Left cardiac atrium (tissue), 4 donors: ENCODE results near the gene RNGTT. TPM values are rescaled to one million over a fixed set of nuclear protein-coding genes. Genes with fewer than 3 reads are reported as not detected.
A peak's percentile ranks its signal among the peaks of the same experiment; 100 is the strongest.
"Not testable (repeated sequence)": the region's sequence is repeated elsewhere in the genome, so short reads cannot be mapped to it uniquely, and the experiment has no call there.

Experiments
- ATAC-seq, 2 donors: fragments of 200-7000 bp; cut with Tn5 transposase; one replicate each; pipeline ENCODE4 v1.9.1; 2020; ENCODE audit warnings: mild to moderate bottlenecking in 2 of 2, moderate library complexity in 2 of 2
- DNase-seq: peaks from one replicate; pipeline ENCODE4 v3.0.0-alpha.2; 2020
- intact Hi-C, 2 donors: fragments of 100-400 bp; cut with DNase I; formaldehyde crosslinking; loops; one replicate each; pipeline versions ENCODE4 v1.14.1 to v1.15.1; 2022 to 2023
- total RNA-seq, 2 donors: library from RNA; stranded (reverse); fragmentation: NEBNext Ultra II Directional; extraction: Animal tissue kit (Norgen Biotek cat#: 25700); gene quantifications; one replicate each; pipeline ENCODE4 v1.2.1, GENCODE V29; 2021
- donor health status: DM: no; HTN: yes; CAD: no.
- donor health status: DM: no; HTN: yes; CAD: no; lungs with severe emphysema.
- donor health status: DM: yes; HTN: yes; CAD: no.
- donor health status: Dilated cardiomyopathy.

RNGTT gene
- total RNA-seq, 2 donors from 2014 or later: 8.6 to 10.1 TPM

DNA sequence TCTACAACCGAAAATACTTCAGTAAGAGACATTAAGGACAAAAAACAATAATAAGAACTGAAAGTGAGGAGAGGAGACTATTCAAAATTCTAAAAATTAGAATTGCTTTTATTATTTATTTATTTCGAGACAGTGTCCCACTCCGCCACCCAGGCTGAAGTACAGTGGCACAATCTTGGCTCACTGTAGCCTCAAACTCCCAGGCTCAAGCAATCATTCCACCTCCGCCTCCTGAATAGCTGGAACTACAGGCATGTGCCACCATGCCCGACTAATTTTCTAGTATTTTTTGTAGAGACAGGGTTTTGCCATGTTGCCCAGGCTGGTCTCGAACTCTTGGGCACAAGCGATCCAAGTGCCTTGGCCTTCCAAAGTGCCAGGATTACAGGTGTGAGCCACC is 123.1 kb downstream of the RNGTT start:
- DNase-seq (no peak), ATAC-seq (no peak)
- intact Hi-C loops: no loop called here

DNA sequence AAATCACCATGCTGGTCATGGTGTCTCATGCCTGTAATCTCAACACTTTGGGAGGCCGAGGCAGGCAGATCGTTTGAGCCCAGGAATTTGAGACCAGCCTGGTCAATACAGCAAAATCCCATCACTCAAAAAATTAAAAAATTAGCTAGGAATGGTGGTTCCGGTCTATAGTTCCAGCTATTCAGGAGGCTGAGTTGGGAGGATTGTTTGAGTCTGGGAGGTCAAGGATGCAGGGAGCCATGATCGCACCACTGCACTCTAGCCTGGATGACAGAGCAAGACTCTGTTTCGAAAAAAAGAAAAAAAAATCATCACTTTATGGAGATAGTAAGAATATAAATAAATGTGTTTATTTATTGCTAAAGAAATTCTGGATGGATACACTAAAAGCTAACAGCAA is 124.1 kb downstream of the RNGTT start:
- intact Hi-C loops: no loop called here
- DNase-seq (no peak), ATAC-seq (no peak)

DNA sequence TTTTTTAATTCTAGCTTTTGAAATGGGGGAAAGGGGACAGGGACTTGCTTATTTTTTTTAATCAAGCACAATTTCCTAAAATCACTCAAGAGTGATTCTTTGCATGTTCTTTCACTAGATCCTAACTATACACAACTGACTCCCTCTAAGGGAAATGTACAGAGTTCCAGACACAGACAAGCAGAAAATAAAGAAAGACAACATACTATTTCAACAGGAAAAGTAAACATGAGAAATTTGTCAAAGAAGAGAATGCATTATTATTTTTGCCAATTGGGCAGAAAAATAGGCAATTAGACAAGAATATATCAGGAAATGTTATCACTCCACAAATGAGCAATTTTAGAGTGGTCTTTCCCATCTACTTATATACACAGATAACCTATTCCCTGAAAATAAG is 128.2 kb downstream of the RNGTT start:
- ATAC-seq: no peak
- intact Hi-C loops: no loop called here

DNA sequence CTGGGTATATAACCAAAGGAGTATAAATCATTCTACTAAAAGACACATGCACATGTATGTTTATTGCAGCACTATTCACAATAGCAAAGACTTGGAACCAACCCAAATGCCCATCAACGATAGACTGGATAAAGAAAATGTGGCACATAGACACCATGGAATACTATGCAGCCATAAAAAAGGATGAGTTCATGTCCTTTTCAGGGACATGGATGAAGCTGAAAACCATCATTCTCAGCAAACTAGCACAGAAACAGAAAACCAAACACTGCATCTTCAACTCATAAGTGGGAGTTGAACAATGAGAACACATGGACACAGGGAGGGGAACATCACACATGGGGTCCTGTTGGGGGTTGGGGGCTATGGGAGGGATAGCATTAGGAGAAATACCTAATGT is 130.3 kb downstream of the RNGTT start:
- DNase-seq, ATAC-seq, intact Hi-C loops: not testable (repeated sequence)

More for the DNA sequence above, 128.2 kb downstream of the RNGTT start:
- no peak for DNase-seq

DNA sequence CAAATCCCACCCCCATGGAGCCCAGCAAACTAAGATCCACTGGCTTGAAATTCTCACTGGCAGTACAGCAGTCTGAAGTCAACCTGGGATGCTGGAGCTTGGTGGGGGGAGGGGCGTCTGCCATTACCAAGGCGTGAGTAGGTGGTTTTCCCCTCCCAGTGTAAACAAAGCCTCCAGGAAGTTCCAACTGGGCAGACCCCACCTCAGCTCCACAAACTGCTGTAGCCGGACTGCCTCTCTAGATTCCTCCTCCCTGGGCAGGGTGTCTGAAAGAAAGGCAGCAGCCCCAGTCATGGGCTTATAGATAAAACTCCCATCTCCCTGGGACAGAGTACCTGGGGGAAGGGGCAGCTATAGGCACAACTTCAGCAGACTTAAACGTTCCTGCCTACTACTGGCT is 135.8 kb downstream of the RNGTT start:
- ATAC-seq, DNase-seq, intact Hi-C loops: not testable (repeated sequence)

DNA sequence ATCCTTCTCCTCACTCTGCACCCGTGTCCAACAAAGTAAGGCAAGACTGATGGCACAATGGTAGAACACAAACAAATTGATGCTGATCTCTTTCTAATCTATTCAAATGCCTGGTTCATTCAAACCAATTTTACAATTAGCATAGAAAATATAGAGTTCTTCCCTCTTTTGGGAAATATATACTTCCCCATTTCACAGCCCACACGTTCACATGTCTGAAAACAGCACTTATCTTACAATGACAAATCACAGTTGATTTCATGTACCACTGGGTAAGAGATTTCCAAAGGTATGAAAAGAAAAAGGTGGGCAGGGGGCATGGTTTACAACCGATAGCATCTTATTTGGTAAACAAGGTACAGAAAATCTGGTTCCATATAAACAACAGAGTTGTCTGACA is 137.6 kb downstream of the RNGTT start:
- DNase-seq: no peak
- intact Hi-C loops: no loop called here
- ATAC-seq: no peak

DNA sequence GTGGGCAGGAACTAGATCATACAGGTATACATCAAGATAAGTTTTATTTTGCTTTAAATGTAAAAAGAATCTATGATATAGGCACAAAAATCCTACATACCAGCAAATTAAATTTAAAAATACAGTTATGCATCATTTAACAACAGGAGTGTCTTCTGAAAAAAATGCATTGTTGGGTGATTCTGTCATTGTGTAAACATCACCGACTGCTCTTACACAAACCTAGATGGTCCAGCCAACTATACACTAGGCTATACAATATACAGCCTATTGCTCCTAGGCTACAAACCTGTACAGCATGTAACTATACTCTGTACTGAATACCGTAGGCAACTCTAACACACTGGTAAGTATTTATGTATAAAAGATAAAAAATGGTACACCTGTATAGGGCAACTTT is 139.4 kb downstream of the RNGTT start:
- intact Hi-C loops: no loop called here
- ATAC-seq (no peak), DNase-seq (no peak)

DNA sequence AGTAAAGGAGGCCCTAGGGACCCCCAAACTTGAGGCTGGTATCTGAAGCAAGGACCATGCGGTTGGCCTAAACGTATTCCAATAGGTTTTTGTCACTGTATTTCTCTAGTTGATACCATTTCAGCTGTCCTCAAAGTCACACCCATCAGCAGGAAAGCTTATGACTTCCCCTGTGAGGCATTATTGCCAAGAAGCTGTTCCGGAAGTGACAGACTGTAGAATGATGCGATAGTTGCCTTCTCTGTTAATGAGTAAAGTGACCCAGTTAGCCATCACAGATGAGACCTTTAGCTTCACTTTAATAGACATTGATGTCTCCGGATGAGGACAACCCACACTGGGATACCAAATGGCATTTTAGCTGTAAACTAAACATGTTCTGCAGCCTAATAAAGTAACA is 147.9 kb downstream of the RNGTT start:
- peak in 1 of 2 donors; percentile 36 for ATAC-seq
- intact Hi-C loops: no loop called here

DNA sequence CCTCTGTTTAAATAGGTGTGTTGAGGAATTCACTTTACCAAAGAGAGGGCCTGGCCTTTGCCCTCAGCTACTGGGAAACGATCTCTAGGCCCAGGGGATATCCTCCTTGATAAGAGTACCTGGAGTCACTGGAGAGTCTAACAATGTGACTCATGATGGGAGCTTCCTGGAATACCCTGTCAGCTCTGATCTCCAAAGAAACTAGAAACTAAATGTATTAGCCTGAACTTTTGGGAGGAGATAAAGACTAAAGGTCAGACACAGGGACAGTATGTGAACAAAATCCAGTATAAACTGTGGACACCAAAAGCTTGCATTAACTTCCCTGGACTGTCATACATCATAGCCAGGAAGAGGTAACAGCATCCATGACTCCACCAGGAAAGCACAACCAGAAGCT is 148.5 kb downstream of the RNGTT start:
- DNase-seq (no peak), ATAC-seq (peak in 1 of 2 donors; percentile 40)
- intact Hi-C loops: no loop called here

More for the DNA sequence above, 147.9 kb downstream of the RNGTT start:
- DNase-seq: no peak

DNA sequence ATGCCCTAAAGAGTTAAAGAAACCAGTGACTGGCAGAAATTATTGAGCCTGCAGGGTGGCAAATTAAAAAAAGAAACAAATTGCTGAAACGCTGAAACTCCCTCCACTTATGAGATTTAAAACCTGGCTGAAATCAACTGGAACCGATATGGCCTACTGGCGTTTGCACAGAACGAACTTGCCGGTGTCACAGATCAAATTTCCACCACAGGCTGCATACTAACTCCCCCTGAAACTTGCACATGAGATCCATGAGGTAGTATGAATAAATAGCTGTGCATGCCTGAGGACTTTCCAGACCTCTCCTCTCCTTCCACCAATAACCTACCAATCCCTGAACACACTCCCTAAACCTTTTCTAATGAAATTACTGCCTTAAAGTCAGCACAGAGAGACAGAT is 150.4 kb downstream of the RNGTT start:
- DNase-seq (no peak), ATAC-seq (no peak)
- intact Hi-C loops: no loop called here

DNA sequence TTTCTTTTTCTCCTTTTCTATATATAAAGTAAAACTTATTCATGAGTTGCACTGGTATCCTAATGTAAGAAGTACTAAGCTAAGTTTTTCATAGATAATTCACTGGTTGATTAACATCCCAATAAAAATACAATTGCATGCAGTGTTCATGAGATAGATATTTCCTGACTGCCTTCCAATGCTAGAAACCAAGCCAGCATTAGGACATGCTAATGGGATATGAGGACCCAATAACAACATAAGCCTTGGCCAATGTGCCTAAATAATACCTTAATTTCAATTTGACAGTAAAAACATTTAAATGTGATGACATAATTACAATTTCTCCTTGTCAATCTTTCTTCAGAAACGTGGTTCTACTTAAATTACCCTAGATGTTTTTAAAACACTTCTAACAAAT is 152.7 kb downstream of the RNGTT start:
- intact Hi-C loops: no loop called here
- DNase-seq (no peak), ATAC-seq (no peak)

DNA sequence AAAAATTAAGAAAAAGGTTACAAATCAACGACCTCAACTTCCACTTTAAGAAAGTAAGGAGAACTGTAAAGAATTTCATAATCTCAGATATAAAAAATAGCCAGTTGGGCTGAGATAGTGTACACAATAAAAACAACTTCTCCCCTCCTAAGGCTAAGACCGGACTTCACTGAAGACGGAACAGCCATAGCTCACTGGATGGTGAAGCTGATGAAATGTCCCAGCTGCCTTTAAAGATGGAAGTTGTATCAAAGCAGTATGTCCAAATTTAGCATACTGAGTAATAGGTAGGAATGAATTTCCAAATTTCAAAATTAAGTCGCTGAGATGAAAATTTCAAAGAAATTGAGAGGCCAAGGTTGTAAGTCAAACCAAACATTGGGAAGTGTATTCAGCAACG is 153.3 kb downstream of the RNGTT start:
- DNase-seq (no peak), ATAC-seq (no peak)
- intact Hi-C loops: no loop called here

DNA sequence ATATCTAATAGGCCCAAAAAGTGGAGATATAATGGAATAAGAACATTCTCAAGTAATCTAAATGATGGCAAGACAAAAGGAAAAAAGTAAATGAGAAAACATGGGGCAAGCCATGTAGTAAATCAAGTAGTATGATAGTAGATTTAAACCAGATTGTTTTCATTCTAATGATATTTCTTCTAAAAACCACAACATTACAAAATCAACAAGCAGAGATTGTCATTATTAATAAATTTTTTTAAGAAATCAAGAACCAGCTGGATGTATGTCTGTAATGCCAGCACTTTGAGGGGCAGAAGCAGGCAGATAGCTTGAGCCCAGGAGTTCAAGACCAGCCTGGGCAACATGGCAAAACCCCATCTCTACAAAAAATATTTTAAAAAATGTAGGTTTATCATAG is 155.0 kb downstream of the RNGTT start:
- intact Hi-C loops: no loop called here
- no peak for ATAC-seq
- DNase-seq: no peak

DNA sequence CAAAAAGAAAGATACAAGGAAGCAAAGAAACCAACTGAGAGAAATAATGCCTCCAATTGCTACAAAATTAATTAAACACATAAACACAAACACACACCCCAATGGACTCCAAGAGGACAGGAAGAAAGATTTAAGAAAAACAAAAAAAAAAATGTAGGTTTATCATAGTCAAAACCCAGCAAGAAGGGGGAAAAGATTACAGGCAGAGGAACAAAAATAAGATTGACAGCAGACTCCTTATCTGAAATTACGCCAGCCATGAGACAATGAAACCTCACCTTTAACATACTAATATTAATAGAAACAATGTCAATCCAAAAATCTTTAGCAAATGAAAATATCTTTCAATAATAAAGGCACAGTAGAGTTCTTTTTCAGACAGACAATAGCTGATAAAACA is 155.8 kb downstream of the RNGTT start:
- intact Hi-C loops: no loop called here

DNA sequence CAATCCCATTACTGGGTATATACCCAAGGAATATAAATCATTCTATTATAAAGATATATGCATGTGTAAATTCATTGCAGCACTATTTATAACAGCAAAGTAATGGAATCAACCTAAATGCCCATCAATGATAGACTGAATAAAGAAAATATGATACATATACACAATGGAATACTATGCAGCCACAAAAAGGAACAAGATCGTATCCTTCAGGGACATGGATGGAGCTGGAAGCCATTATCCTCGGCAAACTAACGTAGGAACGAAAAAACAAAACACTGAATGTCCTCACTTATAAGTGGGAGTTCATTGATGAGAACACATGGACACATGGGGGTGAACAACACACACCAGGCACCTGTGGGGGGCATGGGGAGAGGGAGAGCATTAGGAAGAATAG is 156.7 kb downstream of the RNGTT start:
- ATAC-seq (no peak), DNase-seq (no peak)
- intact Hi-C loops: no loop called here

More for the DNA sequence above, 155.8 kb downstream of the RNGTT start:
- no peak for DNase-seq
- no peak for ATAC-seq

DNA sequence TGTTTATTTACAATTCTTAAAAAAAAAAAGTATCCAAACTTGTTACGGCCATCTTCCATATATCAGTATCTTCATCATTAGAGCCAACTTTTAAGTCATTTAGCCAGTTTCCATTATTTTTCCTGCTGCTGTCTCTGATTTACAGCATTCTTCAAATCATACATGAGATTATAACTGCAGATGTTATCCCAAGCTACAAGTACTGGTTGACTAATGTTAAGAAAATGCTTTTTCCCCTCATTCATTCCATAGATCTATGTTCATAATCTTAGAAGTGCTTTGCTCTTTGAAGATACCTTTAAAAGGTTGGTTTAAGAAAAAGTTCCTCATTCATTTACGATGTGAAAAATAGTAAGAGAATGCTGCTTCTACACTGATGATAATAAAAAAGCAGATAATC is 158.7 kb downstream of the RNGTT start:
- no peak for DNase-seq
- no peak for ATAC-seq
- intact Hi-C loops: no loop called here

DNA sequence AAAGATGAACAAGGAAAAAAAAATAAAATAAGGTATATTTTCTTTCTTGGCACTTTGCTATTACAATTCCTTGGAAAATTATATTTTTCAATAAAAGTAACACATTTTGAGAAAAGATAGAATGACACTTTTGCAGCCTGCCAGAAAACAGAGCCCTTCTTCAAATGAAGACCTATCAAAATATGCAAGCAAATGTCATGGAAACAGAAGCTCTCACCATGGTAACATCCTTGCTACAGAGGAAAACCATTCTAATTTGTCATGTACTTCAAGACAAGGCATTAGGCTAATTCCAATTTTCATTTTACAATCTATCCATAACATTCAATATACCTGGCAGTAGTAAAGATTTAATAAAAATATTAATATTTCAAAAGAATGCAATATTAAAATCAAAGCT is 177.9 kb downstream of the RNGTT start:
- no peak for ATAC-seq
- no peak for DNase-seq
- intact Hi-C loops: loop anchor here in 1 of 2 donors (10.0 kb wide), 1 partner anchor 1391 kb away; no protein-coding TSS in a partner anchor

DNA sequence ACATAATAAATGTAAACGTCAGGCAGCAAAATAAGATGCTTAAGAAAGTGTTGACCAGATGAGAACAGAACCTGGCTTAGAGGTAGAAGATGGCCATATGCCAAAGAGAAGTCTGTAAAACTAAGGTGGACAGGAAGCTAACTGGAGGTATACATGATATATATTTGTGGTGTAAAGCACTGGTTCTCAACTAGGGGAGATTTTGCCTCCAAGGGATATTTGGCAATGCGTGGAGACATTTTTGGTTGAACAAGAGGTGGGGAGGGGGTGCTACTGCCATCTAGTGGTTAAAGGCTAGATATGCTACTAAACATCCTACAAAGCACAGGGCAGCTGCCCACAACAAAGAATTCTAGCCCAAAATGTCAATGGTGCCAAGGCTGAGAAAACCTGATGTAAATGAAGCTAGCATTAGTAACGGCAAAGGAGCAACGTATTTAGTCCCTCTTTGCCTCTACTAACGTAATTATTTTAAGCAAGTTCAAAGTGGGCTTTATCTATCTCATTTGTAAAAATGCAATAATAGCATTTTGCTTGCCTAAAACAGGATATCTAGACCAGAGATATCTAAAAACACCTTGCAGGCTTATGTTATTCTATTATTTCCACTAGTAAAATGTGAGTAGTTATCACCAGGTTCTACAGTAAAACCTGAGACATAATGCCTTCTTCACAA is 182.6 kb downstream of the RNGTT start:
- DNase-seq (peak; percentile 26), ATAC-seq (peak; percentile 63 to 65)
- intact Hi-C loops: loop anchor here in 1 of 2 donors (2.0 to 10.0 kb wide), 2 partner anchors 850 to 1386 kb away; no protein-coding TSS in a partner anchor

DNA sequence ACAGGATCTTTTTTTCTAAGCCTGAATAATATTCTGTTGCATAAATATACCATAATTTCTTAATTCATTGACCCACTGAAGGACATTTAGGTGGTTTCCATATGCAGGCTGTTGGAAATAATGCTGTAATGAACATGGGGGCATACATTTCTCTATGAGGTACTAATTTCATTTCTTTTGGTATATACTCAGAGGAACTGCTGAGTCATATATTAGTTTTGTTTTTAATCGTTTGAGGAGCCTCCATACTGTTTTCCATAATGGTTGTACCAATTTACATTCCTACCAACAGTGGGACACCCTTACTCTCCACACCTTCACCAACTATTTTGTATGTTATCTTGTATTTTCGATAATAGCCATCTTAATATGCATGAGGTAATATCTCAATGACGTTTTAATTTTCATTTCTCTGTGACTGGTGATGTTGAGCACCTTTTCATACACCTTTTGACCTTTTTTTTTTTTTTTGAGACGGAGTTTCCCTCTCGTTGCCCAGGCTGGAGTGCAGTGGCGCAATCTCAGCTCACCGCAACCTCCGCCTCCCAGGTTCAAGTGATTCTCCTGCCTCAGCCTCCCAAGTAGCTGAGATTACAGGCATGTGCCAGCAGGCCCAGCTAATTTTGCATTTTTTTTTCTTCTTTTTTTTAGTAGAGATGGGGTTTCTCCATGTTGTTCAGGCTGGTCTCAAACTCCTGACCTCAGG is 187.4 kb downstream of the RNGTT start:
- DNase-seq: no peak
- intact Hi-C loops: no loop called here
- no peak for ATAC-seq

DNA sequence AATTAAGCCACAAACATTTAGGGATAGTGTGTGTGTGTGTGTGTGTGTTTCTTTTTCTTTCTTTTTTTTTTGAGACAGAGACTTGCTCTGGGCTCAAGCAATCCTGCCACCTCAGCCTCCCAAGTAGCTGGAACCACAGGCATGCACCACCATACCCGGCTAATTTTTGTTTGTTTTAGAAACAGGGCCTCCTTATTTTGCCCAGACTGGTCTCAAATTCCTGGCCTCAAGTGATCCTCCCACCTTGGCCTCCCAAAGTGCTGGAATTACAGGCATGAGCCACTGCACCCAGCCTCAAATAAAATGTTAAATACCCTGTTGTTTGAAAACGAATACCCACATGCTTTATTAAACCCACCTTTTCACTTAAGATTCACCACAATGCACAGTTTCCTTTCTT is 195.3 kb downstream of the RNGTT start:
- ATAC-seq, intact Hi-C loops, DNase-seq: not testable (repeated sequence)

DNA sequence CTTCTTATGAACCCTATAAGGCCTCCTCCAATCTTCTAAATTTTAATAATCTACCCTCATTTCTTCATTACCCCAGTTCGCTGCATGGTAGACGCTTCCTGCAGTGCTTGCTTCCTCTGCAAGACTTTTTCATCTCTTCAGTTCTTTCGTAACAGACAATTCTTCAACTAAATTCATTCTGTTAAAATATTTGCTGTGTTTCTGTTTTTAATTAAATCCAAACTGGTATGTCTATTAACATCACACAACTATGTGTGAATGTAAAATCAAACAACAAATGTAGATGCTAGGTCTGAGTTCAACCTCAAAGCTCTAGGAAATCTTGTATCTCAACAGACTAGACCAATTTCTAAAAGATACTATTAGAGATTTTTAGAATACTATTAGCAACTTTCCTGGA is 199.3 kb downstream of the RNGTT start:
- DNase-seq (no peak), ATAC-seq (no peak)
- intact Hi-C loops: no loop called here
